Bronchial epithelial cell (primary cell): Measurements from ENCODE around the gene CFP. TPM values are rescaled to one million over a fixed set of nuclear protein-coding genes. Genes with fewer than 3 reads are reported as not detected.

ENCODE experiments used
- DNase-seq: peaks from one replicate; pipeline ENCODE4 v3.0.0-alpha.2; 2010; ENCODE audit warnings: low read depth
- FAIRE-seq: peaks from 2 replicates; lab custom pipeline; 2011; peaks lifted over from hg19 to GRCh38; lab: Jason Lieb, UNC
- H3K27me3 ChIP-seq: 2 replicates; pipeline ENCODE4 v1.5.1; 2011; ENCODE audit warnings: low read length; ENCODE audit not compliant: control insufficient read depth, insufficient read depth
- H3K36me3 ChIP-seq: 2 replicates; pipeline ENCODE4 v1.5.1; 2011; ENCODE audit warnings: low read length; ENCODE audit not compliant: control insufficient read depth, insufficient read depth
- H3K4me3 ChIP-seq: 2 replicates; pipeline ENCODE4 v1.5.1; 2011; ENCODE audit warnings: mild to moderate bottlenecking, low read depth, low read length, control low read depth
- CTCF ChIP-seq: IDR thresholded peaks from 2 replicates; pipeline ENCODE4 v1.5.1; 2011; ENCODE audit warnings: mild to moderate bottlenecking, moderate library complexity, low read length, control low read depth, inconsistent platforms; ENCODE audit not compliant: insufficient read depth, severe bottlenecking
- total RNA-seq: library from RNA; depleted of rRNA; stranded (reverse); fragments of >200 nt; gene quantifications from 2 replicates; pipeline ENCODE4 v1.2.1, GENCODE V29; 2014

Gene CFP
- total RNA-seq, 1 donor from 2014 or later: 0.26 TPM

- H3K27me3 ChIP-seq: no peaks in the 10 kb centered on the region
- no peak for DNase-seq
- peak; percentile 7 for FAIRE-seq
- TF ChIP-seq CTCF: no peak
- H3K4me3 ChIP-seq: no peak overlapping the region
- H3K36me3 ChIP-seq: peaks cover 4% of the 10 kb centered on the region
Measured at GRCh38 chrX:47576021-47576898, 53.5 kb downstream of the CFP start.

DNA sequence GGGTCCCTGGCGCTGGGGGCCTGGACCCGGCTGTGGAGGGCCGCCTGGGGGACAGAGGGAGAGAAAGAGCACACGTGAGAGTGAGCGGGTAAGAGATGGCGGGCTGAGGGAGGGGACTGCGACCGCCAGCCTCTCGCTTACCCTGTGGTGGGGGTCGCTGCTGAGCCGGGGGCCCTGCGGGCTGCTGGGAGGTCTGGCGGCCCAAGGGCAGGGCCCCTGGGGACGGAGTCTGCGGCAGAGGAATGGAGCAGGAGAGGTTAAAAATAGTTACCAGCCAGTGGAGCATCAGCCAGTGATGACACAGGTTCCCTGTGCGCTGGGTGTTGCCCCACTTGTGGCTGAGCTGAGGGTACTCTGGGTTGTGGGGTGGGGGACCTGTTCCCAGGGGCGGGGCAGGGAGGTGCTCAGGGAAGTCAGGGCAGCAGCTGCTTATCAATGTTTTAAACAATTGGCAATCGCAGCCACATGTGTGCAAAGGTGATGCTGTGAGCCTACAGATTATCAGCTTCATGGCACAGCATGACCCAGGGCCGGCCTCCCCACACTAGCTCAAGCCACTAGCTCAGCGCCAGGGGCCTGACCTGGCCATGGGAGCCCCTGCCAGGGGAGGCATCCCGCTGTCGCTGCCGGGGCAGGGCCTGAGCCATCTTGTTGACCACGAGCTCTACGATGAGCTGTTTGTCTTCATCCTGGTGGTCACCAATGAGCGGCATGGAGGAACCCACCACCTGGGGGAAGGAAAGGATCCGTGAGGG, 55.0 kb downstream of the CFP start:
- TF ChIP-seq CTCF: no peak
- no peak for DNase-seq
- Histone ChIP-seq H3K36me3 (peaks cover 5% of the 10 kb centered on the region), H3K27me3 (no peaks in the 10 kb centered on the region), H3K4me3 (peak overlapping the region; percentile 32)
- no peak for FAIRE-seq

DNA sequence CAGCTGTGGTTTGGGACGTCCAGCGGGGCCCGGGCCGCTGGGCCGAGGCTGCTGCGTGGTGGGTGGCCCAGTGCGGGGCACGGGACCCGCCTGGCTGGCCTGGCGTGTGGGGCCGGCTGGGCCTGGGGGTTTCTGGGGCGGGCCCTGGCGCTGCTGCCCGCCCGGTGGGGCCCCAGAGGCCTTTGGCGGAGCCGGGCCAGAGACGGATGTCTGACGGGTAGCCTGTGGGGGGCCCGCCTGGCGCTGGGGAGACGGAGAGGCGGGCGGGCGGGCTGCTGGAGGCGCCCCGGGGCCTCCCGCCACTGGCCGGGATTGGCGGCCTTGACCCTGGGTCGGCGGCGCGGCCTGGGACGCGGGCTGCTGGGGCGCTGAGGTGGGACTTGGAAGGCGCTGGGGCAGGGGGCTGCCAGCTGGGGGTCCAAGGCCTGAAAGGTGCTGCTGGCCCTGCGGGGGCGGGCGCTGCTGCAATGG, 55.6 kb downstream of the CFP start:
- Histone ChIP-seq H3K27me3 (no peaks in the 10 kb centered on the region), H3K4me3 (peak overlapping the region; percentile 32), H3K36me3 (peaks cover 7% of the 10 kb centered on the region)
- FAIRE-seq: no peak
- no peak for TF ChIP-seq CTCF
- no peak for DNase-seq

GRCh38 chrX:47573341-47574075, 56.2 kb downstream of the CFP start:
- no peak for FAIRE-seq
- H3K36me3 ChIP-seq: peaks cover 7% of the 10 kb centered on the region
- no peaks in the 10 kb centered on the region for H3K27me3 ChIP-seq
- TF ChIP-seq CTCF: no peak
- peak; percentile 73 for DNase-seq
- H3K4me3 ChIP-seq: peak overlapping the region; percentile 32

Other genes starting within 250 kb of the CFP start
- 2.3 and 2.4 TPM in 2 replicates for gene ZNF41, start 146.7 kb downstream of the CFP start, total RNA-seq
- gene ARAF, start 68.7 kb downstream of the CFP start, total RNA-seq: 9.2 and 10.6 TPM in 2 replicates
- 32.0 and 57.1 TPM in 2 replicates for gene TIMP1, start 47.5 kb downstream of the CFP start, total RNA-seq
- 0.26 TPM in 1 of 2 replicates, not detected in the other for gene SYN1, start 10.1 kb downstream of the CFP start, total RNA-seq
- 8.4 and 9.5 TPM in 2 replicates for gene ELK1, start 20.6 kb upstream of the CFP start, total RNA-seq
- 109 and 144 TPM in 2 replicates for gene UXT, start 29.2 kb upstream of the CFP start, total RNA-seq
- gene ZNF81, start 207.0 kb upstream of the CFP start, total RNA-seq: 2.4 and 3.8 TPM in 2 replicates